ENCODE results near the gene PLCB1.

The PLCB1 gene

DNA sequence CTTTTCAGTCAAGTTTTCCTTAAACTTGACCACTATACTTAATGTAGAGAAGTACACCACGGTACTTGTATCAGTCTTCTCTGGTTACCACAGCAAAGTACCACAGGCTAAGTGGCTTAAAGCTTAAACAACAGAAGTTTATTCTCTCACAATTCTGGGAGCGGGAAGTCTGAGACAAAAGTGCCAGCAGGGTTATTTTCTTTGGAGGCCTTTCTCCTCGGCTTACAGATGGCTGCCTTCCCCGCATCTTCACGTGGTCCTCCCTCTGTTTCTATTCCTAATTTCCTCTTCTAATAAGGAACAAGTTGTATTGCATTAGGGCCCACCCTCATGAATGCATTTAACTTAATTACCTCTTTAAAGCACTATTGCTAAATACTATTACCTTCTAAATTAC, 258.0 kb downstream of the PLCB1 start:
- TF ChIP-seq, protein P1, sequence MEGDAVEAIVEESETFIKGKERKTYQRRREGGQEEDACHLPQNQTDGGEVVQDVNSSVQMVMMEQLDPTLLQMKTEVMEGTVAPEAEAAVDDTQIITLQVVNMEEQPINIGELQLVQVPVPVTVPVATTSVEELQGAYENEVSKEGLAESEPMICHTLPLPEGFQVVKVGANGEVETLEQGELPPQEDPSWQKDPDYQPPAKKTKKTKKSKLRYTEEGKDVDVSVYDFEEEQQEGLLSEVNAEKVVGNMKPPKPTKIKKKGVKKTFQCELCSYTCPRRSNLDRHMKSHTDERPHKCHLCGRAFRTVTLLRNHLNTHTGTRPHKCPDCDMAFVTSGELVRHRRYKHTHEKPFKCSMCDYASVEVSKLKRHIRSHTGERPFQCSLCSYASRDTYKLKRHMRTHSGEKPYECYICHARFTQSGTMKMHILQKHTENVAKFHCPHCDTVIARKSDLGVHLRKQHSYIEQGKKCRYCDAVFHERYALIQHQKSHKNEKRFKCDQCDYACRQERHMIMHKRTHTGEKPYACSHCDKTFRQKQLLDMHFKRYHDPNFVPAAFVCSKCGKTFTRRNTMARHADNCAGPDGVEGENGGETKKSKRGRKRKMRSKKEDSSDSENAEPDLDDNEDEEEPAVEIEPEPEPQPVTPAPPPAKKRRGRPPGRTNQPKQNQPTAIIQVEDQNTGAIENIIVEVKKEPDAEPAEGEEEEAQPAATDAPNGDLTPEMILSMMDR (IDR thresholded peaks at IDR 0.05; ENCODE audit: low read depth, low read length) = no peak
- TF ChIP-seq POLR2A (IDR thresholded peaks at IDR 0.05; ENCODE audit: extremely low read depth, insufficient read length) (no peak), MYC (IDR thresholded peaks at IDR 0.05; ENCODE audit: low read depth, low read length) (no peak)
- TF ChIP-seq, protein P2, sequence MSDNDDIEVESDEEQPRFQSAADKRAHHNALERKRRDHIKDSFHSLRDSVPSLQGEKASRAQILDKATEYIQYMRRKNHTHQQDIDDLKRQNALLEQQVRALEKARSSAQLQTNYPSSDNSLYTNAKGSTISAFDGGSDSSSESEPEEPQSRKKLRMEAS (IDR thresholded peaks at IDR 0.05; ENCODE audit: low read depth, low read length) = no peak
- DNase-seq (ENCODE audit: low read depth) = no peak
- no peak overlapping the region for H3K4me3 ChIP-seq (ENCODE audit: low read depth, low read length)

DNA sequence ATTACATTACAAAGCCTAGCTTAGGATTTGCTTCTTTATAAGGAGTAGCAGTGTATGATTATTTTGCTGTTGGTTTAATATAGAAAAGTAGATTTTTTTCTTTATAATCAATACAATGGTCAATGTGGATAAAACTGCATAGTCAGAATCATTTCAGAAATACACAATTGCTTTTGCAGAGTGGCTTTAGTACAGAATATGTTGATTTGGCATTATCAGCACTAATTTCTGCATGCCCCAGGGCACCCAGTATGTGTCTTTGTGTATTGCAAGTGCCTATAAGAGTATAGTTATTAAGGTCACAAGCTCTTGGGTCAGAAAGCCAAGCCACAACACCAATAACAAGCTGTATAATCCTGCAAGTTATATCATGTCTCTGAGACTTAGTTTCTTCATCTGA, 258.4 kb downstream of the PLCB1 start:
- DNase-seq (ENCODE audit: low read depth) = no peak
- TF ChIP-seq POLR2A (IDR thresholded peaks at IDR 0.05; ENCODE audit: extremely low read depth, insufficient read length) (no peak), MYC (IDR thresholded peaks at IDR 0.05; ENCODE audit: low read depth, low read length) (no peak)
- TF ChIP-seq, protein P2 (IDR thresholded peaks at IDR 0.05; ENCODE audit: low read depth, low read length) = no peak
- TF ChIP-seq, protein P1 (IDR thresholded peaks at IDR 0.05; ENCODE audit: low read depth, low read length) = no peak
- H3K4me3 ChIP-seq (ENCODE audit: low read depth, low read length) = no peak overlapping the region

DNA sequence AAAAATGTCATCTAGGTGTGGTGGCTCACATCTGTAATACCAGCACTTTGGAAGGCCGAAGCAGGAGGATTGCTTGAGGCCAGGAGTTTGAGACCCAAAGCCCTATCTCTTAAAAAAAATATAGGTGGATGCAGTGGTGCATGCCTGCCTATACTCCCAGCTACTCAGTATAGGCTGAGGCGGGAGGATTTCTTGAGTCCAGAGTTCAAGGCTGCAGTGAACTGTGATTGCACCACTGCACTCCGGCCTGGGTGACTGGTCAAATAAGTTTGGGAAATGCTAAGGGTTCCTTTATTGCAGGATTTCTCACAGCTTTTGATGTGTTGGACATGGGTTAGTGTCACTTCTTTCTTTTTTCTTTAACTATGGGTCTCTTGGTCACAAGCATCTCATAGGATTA, 261.3 kb downstream of the PLCB1 start:
- no peak overlapping the region for H3K4me3 ChIP-seq (ENCODE audit: low read depth, low read length)
- no peak for DNase-seq (ENCODE audit: low read depth)
- TF ChIP-seq MYC (IDR thresholded peaks at IDR 0.05; ENCODE audit: low read depth, low read length) (no peak), POLR2A (IDR thresholded peaks at IDR 0.05; ENCODE audit: extremely low read depth, insufficient read length) (no peak)
- TF ChIP-seq, protein P2 (IDR thresholded peaks at IDR 0.05; ENCODE audit: low read depth, low read length) = no peak
- TF ChIP-seq, protein P1 (IDR thresholded peaks at IDR 0.05; ENCODE audit: low read depth, low read length) = no peak

DNA sequence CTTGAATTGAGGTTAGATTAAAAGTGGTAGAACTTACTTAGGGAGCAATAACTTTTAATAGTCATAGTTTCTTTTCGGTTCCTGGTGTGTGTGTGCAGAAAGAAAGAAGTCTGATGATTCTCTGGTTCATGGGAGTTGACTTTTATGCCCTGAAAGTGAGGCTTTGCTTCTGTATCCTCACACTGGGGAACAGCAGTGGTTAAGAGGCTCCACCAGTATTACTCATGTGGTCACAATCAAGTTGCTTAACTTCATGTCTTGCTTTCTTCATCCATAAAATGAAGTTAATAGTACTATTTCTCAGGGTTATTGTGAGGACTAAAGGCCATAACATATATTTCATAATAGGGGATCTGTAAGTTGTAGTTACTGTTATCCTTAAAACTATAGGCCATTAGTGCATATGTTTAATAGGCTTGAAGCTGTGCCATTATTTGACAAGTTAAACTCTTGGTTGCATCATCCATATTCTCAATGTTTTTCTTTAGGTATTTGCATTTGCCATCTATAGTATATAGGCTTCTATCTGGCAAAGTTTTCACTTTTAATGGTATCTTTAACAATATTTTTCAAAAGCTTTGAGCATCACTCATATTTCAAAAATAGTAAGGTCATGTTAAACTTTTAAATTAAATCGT, 262.4 kb downstream of the PLCB1 start:
- TF ChIP-seq MYC (IDR thresholded peaks at IDR 0.05; ENCODE audit: low read depth, low read length) (no peak; the same call in 1 of the 2 replicates), POLR2A (IDR thresholded peaks at IDR 0.05; ENCODE audit: extremely low read depth, insufficient read length) (no peak)
- TF ChIP-seq, protein P2 (IDR thresholded peaks at IDR 0.05; ENCODE audit: low read depth, low read length) = peak; percentile 29; the same call in 1 of the 2 replicates
- TF ChIP-seq, protein P1 (IDR thresholded peaks at IDR 0.05; ENCODE audit: low read depth, low read length) = no peak
- peak; percentile 94 for DNase-seq (ENCODE audit: low read depth)
- H3K4me3 ChIP-seq (ENCODE audit: low read depth, low read length) = peak overlapping the region; percentile 16

DNA sequence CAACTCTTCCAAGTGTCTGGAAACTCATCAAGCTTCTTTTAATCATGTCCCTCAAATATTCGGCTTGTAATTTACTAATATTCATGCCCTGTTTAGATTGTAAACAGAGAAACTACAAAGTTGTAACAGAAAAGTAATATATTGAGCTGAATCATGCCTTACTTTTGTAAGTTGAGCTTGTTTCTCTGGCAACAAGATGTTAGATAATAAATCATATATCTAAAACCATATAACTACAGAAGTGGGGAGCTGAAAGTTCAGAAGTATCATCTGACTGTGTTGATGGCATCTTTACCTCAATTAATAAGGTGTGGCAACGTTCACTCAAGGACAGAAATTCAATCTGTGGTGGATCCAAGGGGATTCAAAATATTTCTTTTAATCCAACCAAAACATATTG, 263.9 kb downstream of the PLCB1 start:
- DNase-seq (ENCODE audit: low read depth) = no peak
- no peak for TF ChIP-seq POLR2A (IDR thresholded peaks at IDR 0.05; ENCODE audit: extremely low read depth, insufficient read length)
- H3K4me3 ChIP-seq (ENCODE audit: low read depth, low read length) = no peak overlapping the region

DNA sequence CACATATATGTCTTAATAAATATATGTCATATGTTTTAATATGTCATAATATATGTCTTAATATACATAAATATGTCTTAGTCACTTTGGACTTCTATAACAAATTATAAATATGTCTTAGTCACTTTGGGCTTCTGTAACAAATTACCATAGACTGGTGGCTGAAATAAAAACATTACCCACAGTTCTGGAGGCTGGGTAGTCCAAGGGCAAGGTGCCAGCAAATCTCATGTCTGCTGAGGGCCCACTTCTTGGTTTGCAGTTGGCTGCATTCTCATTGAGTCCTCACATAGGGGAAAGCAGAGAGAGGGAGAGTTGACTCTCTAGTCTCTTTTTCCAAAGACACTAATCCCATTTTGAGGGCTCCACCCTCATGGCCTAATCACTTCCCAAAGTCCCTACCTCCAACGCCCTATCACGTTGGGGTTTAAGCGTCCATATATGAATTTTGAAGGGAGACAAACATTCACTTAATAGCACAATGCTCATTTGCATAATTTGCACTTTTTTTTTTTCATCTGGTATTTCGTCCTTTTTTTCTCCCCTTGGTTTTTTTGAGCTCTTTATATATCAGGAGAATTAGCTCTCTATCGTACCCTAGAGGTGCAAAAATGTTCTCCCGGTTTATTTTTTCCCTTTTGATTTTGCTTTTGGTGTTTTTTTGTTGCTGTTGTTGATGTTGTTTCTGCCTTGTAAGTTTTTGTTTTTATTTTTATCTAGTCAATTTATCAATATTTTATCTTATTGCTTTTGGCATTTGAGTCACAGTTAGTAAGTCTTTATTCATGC, 266.4 kb downstream of the PLCB1 start:
- TF ChIP-seq POLR2A (IDR thresholded peaks at IDR 0.05; ENCODE audit: extremely low read depth, insufficient read length) = no peak
- no peak for TF ChIP-seq MYC (IDR thresholded peaks at IDR 0.05; ENCODE audit: low read depth, low read length)
- TF ChIP-seq, protein P1 (IDR thresholded peaks at IDR 0.05; ENCODE audit: low read depth, low read length) = no peak
- TF ChIP-seq, protein P2 (IDR thresholded peaks at IDR 0.05; ENCODE audit: low read depth, low read length) = no peak
- H3K4me3 ChIP-seq (ENCODE audit: low read depth, low read length) = no peak overlapping the region
- DNase-seq (ENCODE audit: low read depth) = no peak
